ENCODE results near the gene PRXL2A. TPM values are rescaled to one million over a fixed set of nuclear protein-coding genes. Genes with fewer than 3 reads are reported as not detected.
"Not testable (repeated sequence)": the region's sequence is repeated elsewhere in the genome, so short reads cannot be mapped to it uniquely, and the experiment has no call there.

Gene PRXL2A
- total RNA-seq, 2 experiments from 2014 or later, result 3.9 to 4.6 TPM

DNA sequence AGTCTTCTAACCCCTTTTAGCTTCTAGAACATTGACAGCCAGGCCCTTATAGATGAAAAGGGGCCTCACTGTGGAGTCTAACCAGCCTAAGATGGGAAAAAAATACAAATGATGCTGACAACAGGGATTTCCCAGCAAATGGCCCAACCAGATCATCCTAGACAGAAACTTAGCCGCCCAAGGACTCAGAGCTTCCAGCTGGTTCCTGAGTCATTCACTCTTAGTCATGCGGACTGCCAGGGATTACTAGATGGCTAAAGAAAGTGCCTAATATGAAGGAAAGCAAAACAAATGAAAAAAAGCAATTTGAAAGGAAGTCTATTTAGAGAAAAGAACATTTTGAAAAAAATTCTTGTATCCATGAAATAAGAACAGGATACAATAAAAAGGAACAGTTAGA, 69.5 kb downstream of the PRXL2A start:
- DNase-seq, result peak in 1 of 14 experiments; percentile 59
- H3K9me3 Mint-ChIP-seq, result peaks cover 7% of the 10 kb centered on the region
- H3K4me1 Mint-ChIP-seq (ENCODE audit: low read depth), result peaks cover 84% of the 10 kb centered on the region
- H3K27me3 Mint-ChIP-seq, result no peaks in the 10 kb centered on the region
- peak overlapping the region; percentile 92 for H3K27ac Mint-ChIP-seq
- ATAC-seq (ENCODE audit: poor library complexity), result no peak
- POLR2A ChIA-PET, result interaction anchor here (1.0 to 22.9 kb wide), 8 partner anchors 8 to 27 kb away, joined by 3 to 302 read pairs (median 6); no protein-coding TSS in a partner anchor
- no peak for TF ChIP-seq CTCF (IDR thresholded peaks at IDR 0.05)
- peaks cover 3 to 4% of the 10 kb centered on the region in 2 experiments for H3K9me3 ChIP-seq (ENCODE audit: control insufficient read depth in 1 of 2, insufficient read depth in 1 of 2, low read length in 2 of 2)
- no peak overlapping the region for H3K27ac ChIP-seq (ENCODE audit: low read depth in 1 of 2, low read length in 2 of 2)
- CTCF ChIA-PET, result interaction anchor here (0.8 to 1.3 kb wide), 5 partner anchors 19 to 100 kb away, joined by 3 to 4 read pairs (median 3); no protein-coding TSS in a partner anchor
- peaks cover 82% of the 10 kb centered on the region for H3K36me3 Mint-ChIP-seq (ENCODE audit: low read depth)
- H3K4me3 ChIP-seq (ENCODE audit: low read length), result no peak overlapping the region
- H3K4me1 ChIP-seq (ENCODE audit: insufficient read depth, low read length), result peaks cover 73% of the 10 kb centered on the region
- H3K36me3 ChIP-seq (ENCODE audit: insufficient read depth, low read length), result peaks cover 44% of the 10 kb centered on the region
- no peaks in the 10 kb centered on the region for H3K27me3 ChIP-seq (ENCODE audit: control insufficient read depth in 1 of 2, insufficient read depth in 2 of 2, low read length in 2 of 2)
- intact Hi-C loops (cut with DNase I, micrococcal nuclease), result no loop called here
- H3K4me3 Mint-ChIP-seq, result peak overlapping the region; percentile 49

DNA sequence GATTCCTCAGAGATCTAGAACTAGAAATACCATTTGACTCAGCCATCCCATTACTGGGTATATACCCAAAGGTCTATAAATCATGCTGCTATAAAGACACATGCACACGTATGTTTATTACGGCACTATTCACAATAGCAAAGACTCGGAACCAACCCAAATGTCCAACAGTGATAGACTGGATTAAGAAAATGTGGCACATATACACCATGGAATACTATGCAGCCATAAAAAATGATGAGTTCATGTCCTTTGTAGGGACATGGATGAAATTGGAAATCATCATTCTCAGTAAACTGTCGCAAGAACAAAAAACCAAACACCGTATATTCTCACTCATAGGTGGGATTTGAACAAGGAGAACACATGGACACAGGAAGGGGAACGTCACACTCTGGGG, 72.0 kb downstream of the PRXL2A start:
- CTCF ChIA-PET, result interaction anchor here (2.0 kb wide), 1 partner anchor 25 kb away, joined by 12 read pairs; no protein-coding TSS in a partner anchor
- peak overlapping the region; percentile 78 for H3K27ac Mint-ChIP-seq

GRCh38 chr10:80480852-80481251, 72.5 kb downstream of the PRXL2A start:
- H3K36me3 Mint-ChIP-seq (ENCODE audit: low read depth), result peaks cover 73% of the 10 kb centered on the region

More for the DNA sequence above, 72.0 kb downstream of the PRXL2A start:
- H3K27ac ChIP-seq (ENCODE audit: low read depth in 1 of 2, low read length in 2 of 2); H3K9me3 ChIP-seq (ENCODE audit: control insufficient read depth in 1 of 2, insufficient read depth in 1 of 2, low read length in 2 of 2); H3K9me3 Mint-ChIP-seq; ATAC-seq (ENCODE audit: poor library complexity); H3K27me3 ChIP-seq (ENCODE audit: control insufficient read depth in 1 of 2, insufficient read depth in 2 of 2, low read length in 2 of 2); H3K27me3 Mint-ChIP-seq; H3K4me3 ChIP-seq (ENCODE audit: low read length); DNase-seq: not testable (repeated sequence)
- H3K4me1 ChIP-seq (ENCODE audit: insufficient read depth, low read length), result peaks cover 73% of the 10 kb centered on the region
- H3K36me3 Mint-ChIP-seq (ENCODE audit: low read depth), result peaks cover 78% of the 10 kb centered on the region
- H3K4me3 Mint-ChIP-seq, result peak overlapping the region; percentile 73
- peaks cover 84% of the 10 kb centered on the region for H3K4me1 Mint-ChIP-seq (ENCODE audit: low read depth)
- peaks cover 26% of the 10 kb centered on the region for H3K36me3 ChIP-seq (ENCODE audit: insufficient read depth, low read length)
- intact Hi-C loops (cut with DNase I, micrococcal nuclease), result loop anchor here in 1 of 2 experiments (10.0 kb wide), 1 partner anchor 276 kb away; the partner anchor contains the start of gene ANXA11
- POLR2A ChIA-PET, result interaction anchor here (1.0 kb wide), 1 partner anchor 10 kb away, joined by 3 read pairs; no protein-coding TSS in a partner anchor

More at GRCh38 chr10:80480852-80481251, 72.5 kb downstream of the PRXL2A start:
- Mint-ChIP-seq H3K9me3 (peaks cover 7% of the 10 kb centered on the region), H3K4me3 (peak overlapping the region; percentile 21), H3K4me1 (ENCODE audit: low read depth) (peaks cover 84% of the 10 kb centered on the region), H3K27me3 (no peaks in the 10 kb centered on the region), H3K27ac (peak overlapping the region; percentile 78)
- intact Hi-C loops (cut with DNase I, micrococcal nuclease), result loop anchor here in 1 of 2 experiments (10.0 kb wide), 1 partner anchor 276 kb away; the partner anchor contains the start of gene ANXA11
- Histone ChIP-seq H3K27ac (ENCODE audit: low read depth in 1 of 2, low read length in 2 of 2) (peak overlapping the region in 1 of 2 donors; percentile 2), H3K36me3 (ENCODE audit: insufficient read depth, low read length) (peaks cover 31% of the 10 kb centered on the region), H3K4me1 (ENCODE audit: insufficient read depth, low read length) (peaks cover 73% of the 10 kb centered on the region), H3K4me3 (ENCODE audit: low read length) (no peak overlapping the region), H3K27me3 (ENCODE audit: control insufficient read depth in 1 of 2, insufficient read depth in 2 of 2, low read length in 2 of 2) (no peaks in the 10 kb centered on the region), H3K9me3 (ENCODE audit: control insufficient read depth in 1 of 2, insufficient read depth in 1 of 2, low read length in 2 of 2) (peaks cover 3 to 4% of the 10 kb centered on the region in 2 experiments)
- ATAC-seq (ENCODE audit: poor library complexity), result no peak
- CTCF ChIA-PET, result interaction anchor here (1.4 to 2.0 kb wide), 3 partner anchors 12 to 36 kb away, joined by 3 to 12 read pairs (median 6); no protein-coding TSS in a partner anchor
- POLR2A ChIA-PET, result interaction anchor here (1.0 kb wide), 1 partner anchor 11 kb away, joined by 3 read pairs; no protein-coding TSS in a partner anchor
- DNase-seq, result no peak
- no peak for TF ChIP-seq CTCF (IDR thresholded peaks at IDR 0.05)

Measured in CD4-positive, alpha-beta T cell (primary cell).